ENCODE results near the gene MAML1. TPM values are rescaled to one million over a fixed set of nuclear protein-coding genes. Genes with fewer than 3 reads are reported as not detected.
A peak's percentile ranks its signal among the peaks of the same experiment; 100 is the strongest.

The MAML1 gene, protein sequence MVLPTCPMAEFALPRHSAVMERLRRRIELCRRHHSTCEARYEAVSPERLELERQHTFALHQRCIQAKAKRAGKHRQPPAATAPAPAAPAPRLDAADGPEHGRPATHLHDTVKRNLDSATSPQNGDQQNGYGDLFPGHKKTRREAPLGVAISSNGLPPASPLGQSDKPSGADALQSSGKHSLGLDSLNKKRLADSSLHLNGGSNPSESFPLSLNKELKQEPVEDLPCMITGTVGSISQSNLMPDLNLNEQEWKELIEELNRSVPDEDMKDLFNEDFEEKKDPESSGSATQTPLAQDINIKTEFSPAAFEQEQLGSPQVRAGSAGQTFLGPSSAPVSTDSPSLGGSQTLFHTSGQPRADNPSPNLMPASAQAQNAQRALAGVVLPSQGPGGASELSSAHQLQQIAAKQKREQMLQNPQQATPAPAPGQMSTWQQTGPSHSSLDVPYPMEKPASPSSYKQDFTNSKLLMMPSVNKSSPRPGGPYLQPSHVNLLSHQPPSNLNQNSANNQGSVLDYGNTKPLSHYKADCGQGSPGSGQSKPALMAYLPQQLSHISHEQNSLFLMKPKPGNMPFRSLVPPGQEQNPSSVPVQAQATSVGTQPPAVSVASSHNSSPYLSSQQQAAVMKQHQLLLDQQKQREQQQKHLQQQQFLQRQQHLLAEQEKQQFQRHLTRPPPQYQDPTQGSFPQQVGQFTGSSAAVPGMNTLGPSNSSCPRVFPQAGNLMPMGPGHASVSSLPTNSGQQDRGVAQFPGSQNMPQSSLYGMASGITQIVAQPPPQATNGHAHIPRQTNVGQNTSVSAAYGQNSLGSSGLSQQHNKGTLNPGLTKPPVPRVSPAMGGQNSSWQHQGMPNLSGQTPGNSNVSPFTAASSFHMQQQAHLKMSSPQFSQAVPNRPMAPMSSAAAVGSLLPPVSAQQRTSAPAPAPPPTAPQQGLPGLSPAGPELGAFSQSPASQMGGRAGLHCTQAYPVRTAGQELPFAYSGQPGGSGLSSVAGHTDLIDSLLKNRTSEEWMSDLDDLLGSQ
- 22.7 and 24.8 TPM in 2 replicates for total RNA-seq (2013; cell fraction: nucleolus; rRNA removed)
- total RNA-seq (2014; rRNA removed), result 9.1 and 16.4 TPM in 2 replicates
- 7.4 and 7.9 TPM in 2 replicates for total RNA-seq (2014; rRNA removed; fragmentation: Illumina TruSeq; extraction: Trizol)
- total RNA-seq (2021), result 23.1 and 23.9 TPM in 2 replicates
- polyA plus RNA-seq (2011; ENCODE audit: low read depth), result 5.3 TPM
- polyA plus RNA-seq (2011; rRNA removed), result 3.4 and 6.5 TPM in 2 replicates
- 6.6 and 7.5 TPM in 2 replicates for polyA plus RNA-seq (2011; cell fraction: cytosol; rRNA removed)
- polyA plus RNA-seq (2011; cell fraction: nucleus; rRNA removed), result 14.3 and 16.4 TPM in 2 replicates
- polyA plus RNA-seq (2012), result 9.6 and 11.2 TPM in 2 replicates
- polyA plus RNA-seq (2014; fragmentation: Illumina TruSeq; extraction: Trizol), result 13.8 and 17.2 TPM in 2 replicates
- 1 to 10 TPM in 1 of 2 experiments, under 1 TPM in 1; 0.42 to 1.2 TPM for polyA plus RNA-seq (2014; fragmentation: Nextera tagmentation; extraction: Ambion mirVana)
- polyA plus RNA-seq (2014; rRNA removed), result 19.5 and 21.1 TPM in 2 replicates
- 1 to 10 TPM; 7.0 to 7.1 TPM for polyA plus RNA-seq (2016; fragmentation: Nextera tagmentation; extraction: Ambion mirVana)
- 6.3 and 7.7 TPM in 2 replicates for polyA minus RNA-seq (2011; rRNA and poly(A)+ RNA removed)
- polyA minus RNA-seq (2011; cell fraction: cytosol; rRNA and poly(A)+ RNA removed), result 4.1 and 5.6 TPM in 2 replicates
- 7.6 and 16.6 TPM in 2 replicates for polyA minus RNA-seq (2011; cell fraction: nucleus; rRNA and poly(A)+ RNA removed)
- percentile 80 among the genes with signal in this experiment for Bru-seq, nascent RNA
- percentile 77 among the genes with signal in this experiment for BruChase-seq, experiment 1, labeled RNA remaining after a 6-hour chase
- percentile 83 among the genes with signal in this experiment for BruChase-seq, experiment 2, labeled RNA remaining after a 2-hour chase
- long read RNA-seq, experiment 1, partial matches to known transcripts, result 0 of 2 reads
- long read RNA-seq, experiment 1, other reads (novel, unspliced or antisense), result 2 of 2 reads
- long read RNA-seq, experiment 2, partial matches to known transcripts, result 0 of 6 reads
- long read RNA-seq, experiment 2, other reads (novel, unspliced or antisense), result 6 of 6 reads

DNA sequence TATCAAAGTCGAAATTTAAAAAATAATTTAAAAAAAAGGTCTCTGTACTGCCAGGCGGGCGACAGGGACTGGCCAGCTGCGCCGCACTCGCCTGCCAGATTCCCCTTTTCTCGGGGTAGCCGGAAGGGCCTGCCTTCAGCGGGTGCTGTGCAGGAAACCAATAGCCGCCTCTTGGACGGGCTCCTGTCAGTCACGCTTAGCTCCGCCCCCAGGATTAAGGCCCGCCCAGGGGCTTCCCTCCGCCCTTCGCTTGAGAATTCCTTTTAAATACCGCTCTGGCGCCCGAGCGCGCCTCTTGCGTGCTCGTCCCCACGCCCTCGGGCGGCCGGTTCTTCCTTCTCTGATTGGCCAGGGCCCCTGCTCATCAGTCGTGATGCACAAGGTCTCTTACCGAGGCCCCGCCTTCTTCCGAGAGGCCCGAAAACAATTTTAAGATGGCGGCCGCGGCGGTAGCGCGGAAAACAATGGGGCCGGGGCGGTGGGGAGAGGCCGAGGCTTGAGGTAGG is at the start of gene MAML1:
Gene MAML1, plus strand, starts transcription at position 411 of the 506 bp plus-strand sequence. CDS start 291 bp downstream, outside the sequence.
- no peaks in the 10 kb centered on the region for H3K27me3 ChIP-seq (replicated peaks in 1 of 2; ENCODE audit: control insufficient read depth in 2 of 2, insufficient read depth in 2 of 2, low read length in 1 of 2)
- no peaks in the 10 kb centered on the region; the same call in 1 of the 2 replicates for H4K20me1 ChIP-seq (ENCODE audit: control insufficient read depth, insufficient read depth)
- ChIA-PET RAD21 (ENCODE audit: unreplicated experiment) (interaction anchor here (0.7 to 2.2 kb wide), 6 partner anchors 28 to 174 kb away, joined by 4 to 7 read pairs (median 4); partner anchors contain the start of gene HNRNPH1), SMC1A (ENCODE audit: uncharacterized antibody, unreplicated experiment) (interaction anchor here (0.6 to 3.4 kb wide), 9 partner anchors 9 to 392 kb away, joined by 3 to 12 read pairs (median 4); partner anchors contain the start of genes CANX and CBY3), POLR2A (interaction anchor here (0.6 to 1.4 kb wide), 9 partner anchors 9 to 196 kb away, joined by 3 to 11 read pairs (median 6); partner anchors contain the start of gene HNRNPH1), CTCF (interaction anchor here (0.7 to 4.2 kb wide), 6 partner anchors 26 to 243 kb away, joined by 3 to 25 read pairs (median 4); no protein-coding TSS in a partner anchor)
- ATAC-seq (peak; percentile 97), DNase-seq (ENCODE audit: low read depth, low spot score) (peak; percentile 98), FAIRE-seq (peak; percentile 99)
- no peaks in the 10 kb centered on the region for H3K9me3 ChIP-seq (replicated peaks; ENCODE audit: control insufficient read depth, insufficient read depth, low read length)
- H3K36me3 ChIP-seq (ENCODE audit: control insufficient read depth in 2 of 2, insufficient read depth in 2 of 2, low read length in 1 of 2), result peaks cover 4 to 26% of the 10 kb centered on the region in 2 experiments
- H3K4me1 ChIP-seq (ENCODE audit: control insufficient read depth, insufficient read depth, low read length), result peaks cover 6% of the 10 kb centered on the region; the same call in 1 of the 2 replicates
- peaks cover 44% of the 10 kb centered on the region for H3K79me2 ChIP-seq (ENCODE audit: control insufficient read depth, insufficient read depth, low read length)
- H3K4me2 ChIP-seq (ENCODE audit: control insufficient read depth, insufficient read depth), result peak within 1 kb of the TSS; percentile 72
- WGBS (ENCODE audit: insufficient coverage, insufficient replicate concordance, low lambda C conversion rate, missing lambda C conversion rate), result under 1% methylated on average over 41 of the region's 41 CpGs
- intact Hi-C loops (cut with micrococcal nuclease; ENCODE audit: unreplicated experiment), result loop anchor here (2.0 kb wide), 1 partner anchor 34 kb away; the partner anchor contains the start of gene CANX
- in situ Hi-C loops (cut with MboI), result no loop called here
- H3K4me3 ChIP-seq, result peak within 1 kb of the TSS; percentile 84
- BruUV-seq (replicated peaks), result no TSS peak
- peak within 1 kb of the TSS; percentile 74 for H3K9ac ChIP-seq (ENCODE audit: control insufficient read depth, insufficient read depth, low read length)
- peak within 1 kb of the TSS; percentile 83 for H3K27ac ChIP-seq (ENCODE audit: control insufficient read depth, insufficient read depth)
- peak within 1 kb of the TSS; percentile 59 for H2AFZ ChIP-seq (ENCODE audit: control insufficient read depth, low read depth, low read length)
- TF ChIP-seq SP1 (IDR thresholded peaks at IDR 0.05; ENCODE audit: low read depth, low read length) (peak; percentile 90), RFX5 (IDR thresholded peaks at IDR 0.05; ENCODE audit: low read depth, low read length) (peak; percentile 65; the same call in 1 of the 2 replicates), NFYA (IDR thresholded peaks at IDR 0.05; ENCODE audit: borderline replicate concordance, low read depth, low read length) (no peak), STAT3 (IDR thresholded peaks at IDR 0.05; ENCODE audit: low read depth, low read length) (no peak), RUNX3 (IDR thresholded peaks at IDR 0.05; ENCODE audit: low read length) (no peak), SRF (IDR thresholded peaks at IDR 0.05; ENCODE audit: low read depth in 2 of 2, low read length in 2 of 2) (peak in 1 of 2 experiments; percentile 4; a peak in 1 of 4 replicates), NRF1 (conservative IDR thresholded peaks at IDR 0.05; ENCODE audit: low read depth, low read length) (no peak; the same call in 1 of the 2 replicates), NFIC (IDR thresholded peaks at IDR 0.05; ENCODE audit: low read depth, low read length) (0 out of 2 replicates have a peak, but pooled peaks have one; percentile 15), POLR2AphosphoS5 (IDR thresholded peaks at IDR 0.05; ENCODE audit: low read length) (peak; percentile 49; the same call in 1 of the 2 replicates), TAF1 (IDR thresholded peaks at IDR 0.05; ENCODE audit: borderline replicate concordance, low read depth, low read length) (peak; percentile 99), CHD2 (IDR thresholded peaks at IDR 0.05; ENCODE audit: borderline replicate concordance, low read depth, low read length) (peak; percentile 78; the same call in 1 of the 2 replicates), HDAC2 (IDR thresholded peaks at IDR 0.05) (no peak), ZNF384 (IDR thresholded peaks at IDR 0.05; ENCODE audit: borderline replicate concordance, low read depth, low read length) (no peak), BMI1 (IDR thresholded peaks at IDR 0.05; ENCODE audit: borderline replicate concordance) (no peak), SMAD5 (IDR thresholded peaks at IDR 0.05; ENCODE audit: low read depth) (no peak; the same call in 1 of the 2 replicates)
- TF ChIP-seq, protein P1, sequence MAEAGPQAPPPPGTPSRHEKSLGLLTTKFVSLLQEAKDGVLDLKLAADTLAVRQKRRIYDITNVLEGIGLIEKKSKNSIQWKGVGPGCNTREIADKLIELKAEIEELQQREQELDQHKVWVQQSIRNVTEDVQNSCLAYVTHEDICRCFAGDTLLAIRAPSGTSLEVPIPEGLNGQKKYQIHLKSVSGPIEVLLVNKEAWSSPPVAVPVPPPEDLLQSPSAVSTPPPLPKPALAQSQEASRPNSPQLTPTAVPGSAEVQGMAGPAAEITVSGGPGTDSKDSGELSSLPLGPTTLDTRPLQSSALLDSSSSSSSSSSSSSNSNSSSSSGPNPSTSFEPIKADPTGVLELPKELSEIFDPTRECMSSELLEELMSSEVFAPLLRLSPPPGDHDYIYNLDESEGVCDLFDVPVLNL (IDR thresholded peaks at IDR 0.05; ENCODE audit: low read depth, low read length), result peak; percentile 66; the same call in 1 of the 2 replicates
